GM12892 (cell line): ENCODE data around the gene ZNF628.

Source experiments
- POLR2A ChIP-seq: IDR thresholded peaks from 2 replicates; pipeline ENCODE4 v1.6.1; 2011; ENCODE audit warnings: low read depth, low read length, control low read depth
- POLR2AphosphoS5 ChIP-seq: IDR thresholded peaks from 2 replicates; pipeline ENCODE4 v1.6.1; 2011; ENCODE audit warnings: low read depth, low read length, control low read depth
- TAF1 ChIP-seq: IDR thresholded peaks from 2 replicates; pipeline ENCODE4 v1.6.1; 2011; ENCODE audit warnings: low read depth, mild to moderate bottlenecking, control low read depth, low read length, borderline replicate concordance

- TF ChIP-seq POLR2A (no peak), TAF1 (no peak), POLR2AphosphoS5 (no peak)
These were observed 4.9 kb downstream of the ZNF628 start for GRCh38 chr19:55481148-55481793.
